MCF 10A (cell line): ENCODE results near the gene EYA3. TPM values are rescaled to one million over a fixed set of nuclear protein-coding genes. Genes with fewer than 3 reads are reported as not detected.

ENCODE experiments used
- BruUV-seq: library from RNA; stranded (reverse); fragments of 400-500 nt; replicated peaks from 2 replicates; lab custom pipeline; 2021; lab: Mats Ljungman, UMichigan
- CTCF ChIA-PET: fragments of 300-600 bp; sonication (Branson Sonifier 250); formaldehyde crosslinking; extraction: SDS; loops from one replicate; lab custom pipeline; 2021; ENCODE audit warnings: antibody characterized with exemption, inconsistent platforms; lab: Yijun Ruan, JAX
- POLR2A ChIA-PET: fragments of 300-600, 350-650 bp; sonication (Branson Sonifier 250); formaldehyde crosslinking; extraction: SDS; loops from one replicate; lab custom pipeline; 2020; ENCODE audit warnings: antibody characterized with exemption, inconsistent platforms; lab: Yijun Ruan, JAX
- DNase-seq: peaks from one replicate; pipeline ENCODE4 v3.0.0-alpha.2; 2018; ENCODE audit not compliant: unreplicated experiment
- H3K27ac Mint-ChIP-seq: one replicate; pipeline ENCODE4 v1.8.0; 2022; ENCODE audit warnings: mild to moderate bottlenecking, low read depth, mixed read lengths; ENCODE audit not compliant: unreplicated experiment
- H3K27me3 Mint-ChIP-seq: one replicate; pipeline ENCODE4 v1.8.0; 2022; ENCODE audit warnings: mixed read lengths; ENCODE audit not compliant: insufficient read depth, unreplicated experiment
- H3K36me3 Mint-ChIP-seq: one replicate; pipeline ENCODE4 v1.8.0; 2022; ENCODE audit warnings: mild to moderate bottlenecking, moderate library complexity, mixed read lengths; ENCODE audit not compliant: insufficient read depth, unreplicated experiment
- H3K4me1 Mint-ChIP-seq: one replicate; pipeline ENCODE4 v1.8.0; 2022; ENCODE audit warnings: mixed read lengths; ENCODE audit not compliant: insufficient read depth, unreplicated experiment
- H3K4me3 Mint-ChIP-seq: one replicate; pipeline ENCODE4 v1.8.0; 2022; ENCODE audit warnings: mild to moderate bottlenecking, moderate library complexity, mixed read lengths; ENCODE audit not compliant: unreplicated experiment
- H3K9me3 Mint-ChIP-seq: one replicate; pipeline ENCODE4 v1.8.0; 2022; ENCODE audit warnings: mixed read lengths; ENCODE audit not compliant: unreplicated experiment
- CTCF ChIP-seq: fragments of 200-600 bp; IDR thresholded peaks from one replicate; pipeline ENCODE4 v1.8.0; 2022; ENCODE audit warnings: antibody characterized with exemption, mild to moderate bottlenecking; ENCODE audit not compliant: unreplicated experiment
- intact Hi-C: fragments of 100-400 bp; cut with micrococcal nuclease; formaldehyde crosslinking; loops from 2 replicates; pipeline ENCODE4 v1.14.1; 2022
- total RNA-seq: library from RNA; stranded (reverse); gene quantifications from 2 replicates; pipeline ENCODE4 v1.2.3, GENCODE V29; 2022

Gene EYA3
- total RNA-seq, 1 experiment from 2014 or later, result 14.4 TPM

GRCh38 chr1:28078680-28079626 lies 9.5 kb downstream of the EYA3 start:
- BruUV-seq, result no TSS peak
- CTCF ChIA-PET, result interaction anchor here (0.6 to 3.1 kb wide), 5 partner anchors 12 to 132 kb away, joined by 3 to 18 read pairs (median 3); no protein-coding TSS in a partner anchor
- POLR2A ChIA-PET, result interaction anchor here (0.6 to 5.6 kb wide), 9 partner anchors 9 to 199 kb away, joined by 3 to 63 read pairs (median 3); partner anchors contain the start of genes ATP5IF1 and EYA3

GRCh38 chr1:28078262-28078661 lies 10.1 kb downstream of the EYA3 start:
- Mint-ChIP-seq H3K27me3 (no peaks in the 10 kb centered on the region), H3K27ac (no peak overlapping the region), H3K4me1 (peaks cover 8% of the 10 kb centered on the region), H3K9me3 (no peaks in the 10 kb centered on the region), H3K4me3 (no peak overlapping the region), H3K36me3 (peaks cover 6% of the 10 kb centered on the region)
- no peak for DNase-seq
- intact Hi-C loops, result no loop called here
- CTCF ChIA-PET, result interaction anchor here (0.6 to 3.1 kb wide), 4 partner anchors 13 to 171 kb away, joined by 3 to 18 read pairs (median 5); no protein-coding TSS in a partner anchor
- no peak for TF ChIP-seq CTCF
- POLR2A ChIA-PET, result interaction anchor here (0.7 to 5.6 kb wide), 8 partner anchors 8 to 836 kb away, joined by 3 to 63 read pairs (median 3); partner anchors contain the start of genes ATP5IF1 and EYA3
- no TSS peak for BruUV-seq

More at GRCh38 chr1:28078680-28079626, 9.5 kb downstream of the EYA3 start:
- intact Hi-C loops, result no loop called here
- no peak overlapping the region for H3K27ac Mint-ChIP-seq
- no peak for TF ChIP-seq CTCF
- H3K4me3 Mint-ChIP-seq, result no peak overlapping the region
- no peaks in the 10 kb centered on the region for H3K27me3 Mint-ChIP-seq
- no peaks in the 10 kb centered on the region for H3K9me3 Mint-ChIP-seq
- no peak for DNase-seq
- H3K4me1 Mint-ChIP-seq, result peaks cover 8% of the 10 kb centered on the region
- peaks cover 6% of the 10 kb centered on the region for H3K36me3 Mint-ChIP-seq

- no peak for TF ChIP-seq CTCF
- no peak overlapping the region for H3K4me3 Mint-ChIP-seq
- intact Hi-C loops, result no loop called here
- ChIA-PET POLR2A (interaction anchor here (1.5 to 5.6 kb wide), 3 partner anchors 8 to 171 kb away, joined by 4 to 63 read pairs (median 20); partner anchors contain the start of gene EYA3), CTCF (no interaction called here)
- no peaks in the 10 kb centered on the region for H3K9me3 Mint-ChIP-seq
- BruUV-seq, result no TSS peak
- DNase-seq, result no peak
- peaks cover 8% of the 10 kb centered on the region for H3K4me1 Mint-ChIP-seq
- no peak overlapping the region for H3K27ac Mint-ChIP-seq
- H3K36me3 Mint-ChIP-seq, result peaks cover 6% of the 10 kb centered on the region
- H3K27me3 Mint-ChIP-seq, result no peaks in the 10 kb centered on the region
These were observed 13.4 kb downstream of the EYA3 start for GRCh38 chr1:28074892-28075511.

- CTCF ChIA-PET, result no interaction called here
- H3K27me3 Mint-ChIP-seq, result no peaks in the 10 kb centered on the region
- H3K4me1 Mint-ChIP-seq, result no peaks in the 10 kb centered on the region
- H3K9me3 Mint-ChIP-seq, result no peaks in the 10 kb centered on the region
- TF ChIP-seq CTCF, result no peak
- intact Hi-C loops, result no loop called here
- no TSS peak for BruUV-seq
- peaks cover 10% of the 10 kb centered on the region for H3K36me3 Mint-ChIP-seq
- no peak overlapping the region for H3K27ac Mint-ChIP-seq
- no peak overlapping the region for H3K4me3 Mint-ChIP-seq
- POLR2A ChIA-PET, result no interaction called here
- DNase-seq, result no peak
These were observed 14.5 kb downstream of the EYA3 start for GRCh38 chr1:28073867-28074266.
